Activated T-cell treated with anti-CD3 and anti-CD28 coated beads, Interleukin-2, amount 50 U/mL, for 1 hour (primary cell): ENCODE measurements around the gene FAT4.

Source experiments
- DNase-seq: peaks from one replicate; pipeline ENCODE4 v3.0.0-alpha.2; 2020

Gene FAT4

GRCh38 chr4:125319311-125319710 lies 4.6 kb downstream of the FAT4 start:
- DNase-seq = no peak

GRCh38 chr4:125321709-125322365 lies 7.1 kb downstream of the FAT4 start:
- DNase-seq = no peak

GRCh38 chr4:125322366-125322730 lies 7.6 kb downstream of the FAT4 start:
- DNase-seq = no peak

GRCh38 chr4:125323654-125324053 lies 8.9 kb downstream of the FAT4 start:
- no peak for DNase-seq

- DNase-seq = no peak
Measured at GRCh38 chr4:125325733-125326132, 11.0 kb downstream of the FAT4 start.

GRCh38 chr4:125331116-125331515 lies 16.4 kb downstream of the FAT4 start:
- DNase-seq = no peak

- DNase-seq = no peak
Measured at GRCh38 chr4:125334926-125335325, 20.2 kb downstream of the FAT4 start.

- no peak for DNase-seq
Measured at GRCh38 chr4:125338814-125339213, 24.1 kb downstream of the FAT4 start.

GRCh38 chr4:125344198-125344597 lies 29.4 kb downstream of the FAT4 start:
- no peak for DNase-seq

GRCh38 chr4:125346616-125347015 lies 31.9 kb downstream of the FAT4 start:
- DNase-seq = no peak

- DNase-seq = no peak
Measured at GRCh38 chr4:125350470-125351135, 35.8 kb downstream of the FAT4 start.

GRCh38 chr4:125352521-125352920 lies 37.8 kb downstream of the FAT4 start:
- DNase-seq = no peak

- no peak for DNase-seq
Measured at GRCh38 chr4:125353131-125353530, 38.4 kb downstream of the FAT4 start.

GRCh38 chr4:125355791-125356190 lies 41.0 kb downstream of the FAT4 start:
- DNase-seq = no peak

- DNase-seq = no peak
Measured at GRCh38 chr4:125357675-125358074, 42.9 kb downstream of the FAT4 start.

- DNase-seq = no peak
Measured at GRCh38 chr4:125358453-125358852, 43.7 kb downstream of the FAT4 start.

- no peak for DNase-seq
Measured at GRCh38 chr4:125359363-125359762, 44.6 kb downstream of the FAT4 start.

- DNase-seq = no peak
Measured at GRCh38 chr4:125359960-125360634, 45.3 kb downstream of the FAT4 start.

- no peak for DNase-seq
Measured at GRCh38 chr4:125360727-125361126, 46.0 kb downstream of the FAT4 start.
